IMR-90 (cell line): ENCODE data around the gene EPB41L1. TPM values are rescaled to one million over a fixed set of nuclear protein-coding genes. Genes with fewer than 3 reads are reported as not detected.

Experiments
- ATAC-seq: fragments of 200-7000 bp; cut with Tn5 transposase; 2 replicates; pipeline ENCODE4 v1.9.1; 2020; ENCODE audit warnings: low read depth, mild to moderate bottlenecking, moderate library complexity
- BruUV-seq: library from RNA; stranded (reverse); fragments of 400-500 nt; replicated peaks from 2 replicates; lab custom pipeline; 2021; lab: Mats Ljungman, UMichigan
- CTCF ChIA-PET: fragments of 300-600 bp; formaldehyde crosslinking; extraction: SDS; loops from one replicate; lab custom pipeline; 2021; ENCODE audit warnings: antibody characterized with exemption; lab: Yijun Ruan, JAX
- POLR2A ChIA-PET: fragments of 300-600 bp; sonication (Branson Sonifier 250); formaldehyde crosslinking; loops from one replicate; lab custom pipeline; 2022; ENCODE audit warnings: antibody characterized with exemption; ENCODE audit not compliant: unreplicated experiment; lab: Charles Lee
- DNase-seq: peaks from one replicate; pipeline ENCODE4 v3.0.0; 2013
- H2AFZ ChIP-seq: replicated peaks from 2 replicates; pipeline ENCODE3; 2013; ENCODE audit warnings: low read length, mild to moderate bottlenecking; ENCODE audit not compliant: poor library complexity
- H2AK5ac ChIP-seq: 2 replicates; pipeline ENCODE4 v1.6.1; 2013; ENCODE audit warnings: low read depth, low read length, inconsistent platforms
- H2AK9ac ChIP-seq: replicated peaks from 2 replicates; pipeline ENCODE3; 2013; ENCODE audit warnings: mild to moderate bottlenecking, low read depth, low read length, moderate library complexity; ENCODE audit not compliant: poor library complexity
- H2BK120ac ChIP-seq: 2 replicates; pipeline ENCODE4 v1.6.1; 2013; ENCODE audit warnings: low read depth, low read length, inconsistent platforms
- H2BK15ac ChIP-seq: 3 replicates; pipeline ENCODE4 v1.6.1; 2013; ENCODE audit warnings: low read depth, low read length, inconsistent platforms
- H2BK20ac ChIP-seq: 2 replicates; pipeline ENCODE4 v1.6.1; 2013; ENCODE audit warnings: low read depth, mild to moderate bottlenecking, inconsistent platforms, low read length, moderate library complexity
- H2BK5ac ChIP-seq: 2 replicates; pipeline ENCODE4 v1.6.1; 2013; ENCODE audit warnings: mild to moderate bottlenecking, low read depth, low read length, inconsistent platforms; ENCODE audit not compliant: poor library complexity, severe bottlenecking
- H3K14ac ChIP-seq: replicated peaks from 2 replicates; pipeline ENCODE4 v1.6.1; 2013; ENCODE audit warnings: low read depth, low read length, inconsistent platforms
- H3K18ac ChIP-seq: 2 replicates; pipeline ENCODE4 v1.6.1; 2013; ENCODE audit warnings: low read depth, low read length, control low read depth
- H3K23ac ChIP-seq: 2 replicates; pipeline ENCODE4 v1.6.1; 2013; ENCODE audit warnings: low read depth, low read length, inconsistent platforms
- H3K27ac ChIP-seq: 2 replicates; pipeline ENCODE4 v1.5.1; 2013; ENCODE audit warnings: mild to moderate bottlenecking, control low read depth, low read length; ENCODE audit not compliant: insufficient read depth
- H3K27me3 ChIP-seq: 2 replicates; pipeline ENCODE4 v1.6.1; 2013; ENCODE audit warnings: low read length; ENCODE audit not compliant: control insufficient read depth, insufficient read depth
- H3K36me3 ChIP-seq: 2 replicates; pipeline ENCODE4 v1.6.1; 2013; ENCODE audit warnings: low read length, mixed read lengths; ENCODE audit not compliant: control insufficient read depth, insufficient read depth
- H3K4ac ChIP-seq: 2 replicates; pipeline ENCODE4 v1.6.1; 2013; ENCODE audit warnings: low read depth, low read length, inconsistent platforms
- H3K4me1 ChIP-seq: 2 replicates; pipeline ENCODE4 v1.6.1; 2013; ENCODE audit warnings: low read length, mixed read lengths; ENCODE audit not compliant: control insufficient read depth, insufficient read depth
- H3K4me2 ChIP-seq: 2 replicates; pipeline ENCODE4 v1.6.1; 2013; ENCODE audit warnings: low read depth, mild to moderate bottlenecking, control low read depth, low read length, moderate library complexity
- H3K4me3 ChIP-seq: 2 replicates; pipeline ENCODE4 v1.5.1; 2013; ENCODE audit warnings: low read depth, mild to moderate bottlenecking, control low read depth, low read length, moderate library complexity; ENCODE audit not compliant: insufficient read depth
- H3K56ac ChIP-seq: 2 replicates; pipeline ENCODE4 v1.6.1; 2013; ENCODE audit warnings: low read length, inconsistent platforms; ENCODE audit not compliant: insufficient read depth; ENCODE audit errors: extremely low read depth
- H3K79me1 ChIP-seq, 2 experiments: 2 replicates each; pipeline ENCODE4 v1.6.1; 2013; ENCODE audit warnings: low read length in 2 of 2, inconsistent platforms in 1 of 2, low read depth in 1 of 2
- H3K9ac ChIP-seq: 2 replicates; pipeline ENCODE4 v1.6.1; 2013; ENCODE audit warnings: low read depth, low read length, control low read depth
- H3K9me1 ChIP-seq: 2 replicates; pipeline ENCODE4 v1.6.1; 2013; ENCODE audit warnings: low read length, inconsistent platforms; ENCODE audit not compliant: insufficient read depth
- H3K9me3 ChIP-seq: 2 replicates; pipeline ENCODE4 v1.6.1; 2013; ENCODE audit warnings: low read length; ENCODE audit not compliant: control insufficient read depth, insufficient read depth
- H4K20me1 ChIP-seq: 2 replicates; pipeline ENCODE4 v1.6.1; 2013; ENCODE audit warnings: low read length, inconsistent platforms; ENCODE audit not compliant: insufficient read depth
- H4K5ac ChIP-seq: 2 replicates; pipeline ENCODE4 v1.6.1; 2013; ENCODE audit warnings: mild to moderate bottlenecking, low read depth, low read length, control low read depth
- H4K8ac ChIP-seq, 2 experiments: 2 replicates each; pipeline ENCODE4 v1.6.1; 2013; ENCODE audit warnings: low read depth in 2 of 2, low read length in 2 of 2, control low read depth in 1 of 2, inconsistent platforms in 1 of 2
- H4K91ac ChIP-seq: 2 replicates; pipeline ENCODE4 v1.6.1; 2013; ENCODE audit warnings: low read depth, low read length, inconsistent platforms; ENCODE audit not compliant: insufficient read depth
- BHLHE40 ChIP-seq: fragments of 150-350 bp; IDR thresholded peaks from 2 replicates; pipeline ENCODE4 v1.6.1; 2016; ENCODE audit warnings: mild to moderate bottlenecking, low read depth, low read length
- WGBS, 2 experiments: methylation state at CpG; one replicate each; pipeline versions ENCODE4 v1.1.5 to v1.1.7; 2013; ENCODE audit warnings: missing lambda C conversion rate in 2 of 2; ENCODE audit not compliant: insufficient read length in 1 of 2; ENCODE audit errors: extremely low coverage in 2 of 2; 5-methylcytosine and 5-hydroxymethylcytosine counted together
- dilution Hi-C: fragments of 300-500 bp; cut with HindIII; formaldehyde crosslinking; loops from one replicate; pipeline ENCODE4 v1.14.3; 2018; ENCODE audit warnings: low sequenced_read_pairs; ENCODE audit not compliant: unreplicated experiment
- in situ Hi-C: fragments of 300-500 bp; cut with MboI; formaldehyde crosslinking; loops from 3 replicates; pipeline ENCODE4 v1.14.3; 2019; ENCODE audit warnings: low sequenced_read_pairs, inconsistent platforms, mixed read lengths
- intact Hi-C: fragments of 100-400 bp; cut with micrococcal nuclease; formaldehyde crosslinking; loops from 2 replicates; pipeline ENCODE4 v1.10.0; 2022
- polyA plus RNA-seq, 3 experiments: library from polyadenylated mRNA; depleted of rRNA; stranded (reverse); fragments of >200 nt; gene quantifications; 2 replicates each; pipeline ENCODE4 v1.2.3, GENCODE V29; 2012; ENCODE audit warnings: low replicate concordance in 1 of 3
- total RNA-seq: library from RNA; depleted of rRNA; stranded (reverse); fragments of >200 nt; gene quantifications from 2 replicates; pipeline ENCODE4 v1.2.3, GENCODE V29; 2012
- TF ChIP-seq, protein P1 (sequence below): fragments of 150-350 bp; IDR thresholded peaks from 2 replicates; pipeline ENCODE4 v1.6.1; 2016; ENCODE audit warnings: low read depth, mild to moderate bottlenecking, low read length, moderate library complexity, borderline replicate concordance

EPB41L1 gene
- total and polyA plus RNA-seq, 2 of the 4 experiments (the other 2 are of a cell fraction), result 12.5 to 33.7 TPM

GRCh38 chr20:36155629-36155971 is 1.1 kb downstream of the EPB41L1 start:
- H3K27ac ChIP-seq, result no peak overlapping the region
- H3K4me3 ChIP-seq, result no peak overlapping the region
- H3K4ac ChIP-seq, result no peak overlapping the region
- no peak overlapping the region for H2BK120ac ChIP-seq
- no peak overlapping the region for H2AK5ac ChIP-seq
- no peak overlapping the region for H3K56ac ChIP-seq
- H3K4me2 ChIP-seq, result peak overlapping the region; percentile 95; the same call in 1 of the 2 replicates
- H4K5ac ChIP-seq, result no peak overlapping the region
- dilution Hi-C loops (no loop called here), intact Hi-C loops (no loop called here), in situ Hi-C loops (loop anchor here (5.0 kb wide), 1 partner anchor 42 kb away; no protein-coding TSS in a partner anchor)
- H3K9me1 ChIP-seq, result peaks cover 7% of the 10 kb centered on the region
- no TSS peak for BruUV-seq
- H3K36me3 ChIP-seq, result no peaks in the 10 kb centered on the region
- ChIA-PET POLR2A (no interaction called here), CTCF (interaction anchor here (0.6 to 2.8 kb wide), 4 partner anchors 10 to 44 kb away, joined by 3 to 8 read pairs (median 6); no protein-coding TSS in a partner anchor)
- H3K4me1 ChIP-seq, result peaks cover 9% of the 10 kb centered on the region
- no peak overlapping the region for H3K23ac ChIP-seq
- no peak overlapping the region for H2BK15ac ChIP-seq
- ATAC-seq (no peak), DNase-seq (no peak)
- H3K9me3 ChIP-seq, result no peaks in the 10 kb centered on the region
- H2BK20ac ChIP-seq, result no peak overlapping the region
- H4K20me1 ChIP-seq, result peaks cover 22% of the 10 kb centered on the region; the same call in 1 of the 2 replicates
- TF ChIP-seq BHLHE40, result no peak
- TF ChIP-seq, protein P1, sequence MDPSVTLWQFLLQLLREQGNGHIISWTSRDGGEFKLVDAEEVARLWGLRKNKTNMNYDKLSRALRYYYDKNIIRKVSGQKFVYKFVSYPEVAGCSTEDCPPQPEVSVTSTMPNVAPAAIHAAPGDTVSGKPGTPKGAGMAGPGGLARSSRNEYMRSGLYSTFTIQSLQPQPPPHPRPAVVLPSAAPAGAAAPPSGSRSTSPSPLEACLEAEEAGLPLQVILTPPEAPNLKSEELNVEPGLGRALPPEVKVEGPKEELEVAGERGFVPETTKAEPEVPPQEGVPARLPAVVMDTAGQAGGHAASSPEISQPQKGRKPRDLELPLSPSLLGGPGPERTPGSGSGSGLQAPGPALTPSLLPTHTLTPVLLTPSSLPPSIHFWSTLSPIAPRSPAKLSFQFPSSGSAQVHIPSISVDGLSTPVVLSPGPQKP, result no peak
- H4K8ac ChIP-seq, result no peak overlapping the region
- no peak overlapping the region for H4K91ac ChIP-seq
- no peak overlapping the region for H2BK5ac ChIP-seq
- H2AFZ ChIP-seq, result no peak overlapping the region
- no peak overlapping the region for H3K18ac ChIP-seq
- H3K9ac ChIP-seq, result peak overlapping the region; percentile 55; the same call in 1 of the 2 replicates
- no peak overlapping the region for H3K14ac ChIP-seq
- 76% methylated on average over 2 of the region's 8 CpGs; no CpG with 5 or more reads in 1 of the 2 experiments for WGBS, 2 experiments
- H2AK9ac ChIP-seq, result no peak overlapping the region
- 0 out of 2 replicates have a peak, but pooled peaks cover 2% of the 10 kb centered on the region for H3K27me3 ChIP-seq
- peaks cover 6 to 19% of the 10 kb centered on the region in 2 experiments; a peak in 3 of 4 replicates for H3K79me1 ChIP-seq
